Measurements from ENCODE around the gene PDCD1LG2.
"Not testable (repeated sequence)": the region's sequence is repeated elsewhere in the genome, so short reads cannot be mapped to it uniquely, and the experiment has no call there.

PDCD1LG2 gene

DNA sequence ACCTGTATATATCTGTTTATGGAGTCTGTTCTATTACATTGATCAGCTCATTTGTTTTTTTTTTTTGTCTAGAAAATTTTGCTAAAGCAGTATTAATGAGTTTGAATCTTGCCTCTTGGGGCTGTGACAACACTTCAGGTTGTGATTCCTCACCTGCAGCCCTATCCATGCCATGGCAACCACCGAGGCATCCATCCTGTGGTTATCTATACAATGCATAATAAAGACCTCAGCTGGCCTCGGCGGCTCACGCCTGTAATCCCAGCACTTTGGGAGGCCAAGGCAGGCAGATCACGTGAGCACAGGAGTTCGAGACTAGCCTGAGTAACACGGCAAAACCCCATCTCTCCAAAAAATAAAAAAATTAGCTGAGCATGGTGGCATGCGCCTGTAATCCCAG, 28.1 kb upstream of the PDCD1LG2 start:
- H3K4me1 ChIP-seq (ENCODE audit: control insufficient read depth, insufficient read depth, low read length) = no peaks in the 10 kb centered on the region
- no peak overlapping the region for H3K4me3 ChIP-seq (ENCODE audit: low read length)
- no peak overlapping the region for H3K9ac ChIP-seq (ENCODE audit: low read length)
- no peak overlapping the region for H3K27ac ChIP-seq (ENCODE audit: low read depth, low read length)
- H3K36me3 ChIP-seq (ENCODE audit: control insufficient read depth, insufficient read depth, low read length) = no peaks in the 10 kb centered on the region
- no peaks in the 10 kb centered on the region for H3K27me3 ChIP-seq (ENCODE audit: control insufficient read depth, insufficient read depth, low read length)

DNA sequence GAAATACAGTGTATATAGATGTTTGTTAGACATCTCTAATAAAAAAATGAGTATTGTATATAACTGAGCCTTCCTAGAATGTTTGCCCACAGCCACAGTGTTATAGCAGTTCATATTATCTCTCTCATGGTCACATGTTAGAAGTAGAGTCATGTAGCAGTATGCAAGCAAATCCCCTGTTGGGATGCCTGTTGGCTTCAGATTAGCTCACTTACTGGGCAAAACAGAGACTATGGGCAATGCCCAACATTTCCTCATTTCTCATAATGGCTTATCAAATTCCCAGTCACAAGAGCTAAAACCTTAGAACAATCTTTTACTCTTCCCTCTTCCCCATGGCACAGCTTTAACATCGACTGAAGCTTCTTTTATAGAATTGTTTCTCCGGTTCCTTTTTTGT, 27.0 kb upstream of the PDCD1LG2 start:
- Histone ChIP-seq H3K27me3 (ENCODE audit: control insufficient read depth, insufficient read depth, low read length) (no peaks in the 10 kb centered on the region), H3K27ac (ENCODE audit: low read depth, low read length) (no peak overlapping the region), H3K9ac (ENCODE audit: low read length) (no peak overlapping the region), H3K4me1 (ENCODE audit: control insufficient read depth, insufficient read depth, low read length) (no peaks in the 10 kb centered on the region), H3K36me3 (ENCODE audit: control insufficient read depth, insufficient read depth, low read length) (no peaks in the 10 kb centered on the region), H3K4me3 (ENCODE audit: low read length) (no peak overlapping the region)

DNA sequence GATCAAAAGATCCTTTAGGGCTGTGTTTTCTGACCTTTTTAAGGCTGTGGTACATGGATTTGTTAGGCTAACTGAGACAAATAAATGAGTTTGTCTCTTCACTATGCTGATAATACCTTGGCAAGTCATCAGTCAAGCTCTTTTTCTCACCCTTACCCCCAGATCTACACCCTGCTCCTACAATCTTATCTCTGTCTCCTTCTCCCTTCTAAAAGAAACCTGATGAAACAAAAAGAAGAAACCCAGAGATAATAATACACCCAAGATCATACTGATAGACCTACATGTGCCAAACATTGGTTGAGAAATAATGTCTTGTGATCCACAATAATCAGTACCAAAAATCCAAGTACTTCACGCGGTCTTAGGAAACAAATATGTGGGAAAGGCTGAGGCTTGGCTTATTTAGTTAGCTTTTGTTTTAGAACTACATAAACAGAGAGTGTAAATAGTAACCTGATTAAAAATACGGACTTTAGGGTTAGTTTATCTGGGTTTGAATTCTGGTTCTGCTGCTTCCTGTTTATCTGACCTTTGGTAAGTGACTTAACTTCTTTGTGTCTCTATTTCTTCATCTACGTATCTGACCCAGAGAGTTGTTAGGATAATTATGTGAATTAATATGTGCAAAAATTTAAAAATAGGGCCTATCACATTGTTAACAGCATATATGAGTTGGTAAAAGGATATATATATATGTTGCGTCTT, 24.8 kb upstream of the PDCD1LG2 start:
- Histone ChIP-seq H3K27me3 (ENCODE audit: control insufficient read depth, insufficient read depth, low read length) (no peaks in the 10 kb centered on the region), H3K4me1 (ENCODE audit: control insufficient read depth, insufficient read depth, low read length) (no peaks in the 10 kb centered on the region), H3K4me3 (ENCODE audit: low read length) (no peak overlapping the region), H3K9ac (ENCODE audit: low read length) (no peak overlapping the region), H3K27ac (ENCODE audit: low read depth, low read length) (no peak overlapping the region), H3K36me3 (ENCODE audit: control insufficient read depth, insufficient read depth, low read length) (no peaks in the 10 kb centered on the region)

DNA sequence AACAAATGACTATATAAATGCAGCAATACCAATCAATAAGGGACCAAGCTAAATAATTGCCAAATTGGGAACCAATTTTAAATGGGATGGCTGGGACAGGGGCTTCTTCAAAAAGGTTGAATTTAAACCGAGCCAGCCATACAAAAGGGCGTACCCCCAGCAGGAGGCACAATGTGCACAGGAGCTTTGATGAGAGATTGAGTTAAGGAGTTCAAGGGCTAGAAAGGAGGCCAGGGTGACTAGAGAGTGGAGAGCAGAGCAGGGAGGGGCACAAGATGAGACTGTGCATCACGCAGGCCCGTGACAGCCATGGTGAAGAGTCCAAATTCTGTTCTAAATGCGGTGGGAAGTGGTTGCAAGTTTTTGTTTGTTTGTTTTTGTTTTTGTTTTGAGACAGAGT, 23.3 kb upstream of the PDCD1LG2 start:
- Histone ChIP-seq H3K27me3 (ENCODE audit: control insufficient read depth, insufficient read depth, low read length) (no peaks in the 10 kb centered on the region), H3K4me3 (ENCODE audit: low read length) (no peak overlapping the region), H3K9ac (ENCODE audit: low read length) (no peak overlapping the region), H3K4me1 (ENCODE audit: control insufficient read depth, insufficient read depth, low read length) (no peaks in the 10 kb centered on the region), H3K36me3 (ENCODE audit: control insufficient read depth, insufficient read depth, low read length) (no peaks in the 10 kb centered on the region), H3K27ac (ENCODE audit: low read depth, low read length) (no peak overlapping the region)

DNA sequence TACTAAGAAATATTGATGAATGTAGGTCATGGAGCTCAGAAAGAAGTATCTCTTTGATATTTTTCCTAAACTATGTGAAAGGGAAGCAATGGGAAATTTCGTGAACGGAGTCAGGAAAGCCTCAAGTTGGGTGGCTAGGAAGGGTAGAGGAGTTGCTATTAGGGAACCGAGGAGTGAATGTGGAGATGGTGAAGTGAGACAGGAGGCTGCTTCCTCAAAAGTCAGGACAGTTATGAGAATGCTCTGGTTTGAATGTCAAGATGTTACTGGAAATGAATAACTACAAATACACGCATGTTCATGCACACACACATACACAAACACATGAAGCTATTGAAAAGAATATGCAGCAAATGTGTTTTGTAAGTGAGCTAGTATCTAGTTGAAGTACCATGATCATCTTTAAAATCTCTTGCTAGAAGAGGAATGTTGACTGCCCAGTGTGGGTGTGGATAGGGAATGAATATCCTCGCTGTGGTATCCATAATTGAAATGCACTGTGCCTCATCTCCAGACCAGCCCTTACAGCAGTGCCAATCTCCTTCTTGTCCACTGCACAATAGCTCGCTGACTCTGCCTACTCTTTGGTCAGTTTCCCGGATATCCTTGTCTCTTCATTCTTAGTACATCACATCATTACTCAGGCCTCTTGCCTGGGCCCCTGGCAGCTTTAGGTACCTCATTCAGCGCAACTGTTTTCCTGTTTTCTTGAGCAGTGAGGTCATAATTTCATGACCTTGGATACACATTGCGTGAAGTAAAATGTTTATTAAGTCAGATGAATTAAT, 21.9 kb upstream of the PDCD1LG2 start:
- no peaks in the 10 kb centered on the region for H3K4me1 ChIP-seq (ENCODE audit: control insufficient read depth, insufficient read depth, low read length)
- no peak overlapping the region for H3K9ac ChIP-seq (ENCODE audit: low read length)
- no peaks in the 10 kb centered on the region for H3K27me3 ChIP-seq (ENCODE audit: control insufficient read depth, insufficient read depth, low read length)
- no peak overlapping the region for H3K27ac ChIP-seq (ENCODE audit: low read depth, low read length)
- H3K36me3 ChIP-seq (ENCODE audit: control insufficient read depth, insufficient read depth, low read length) = no peaks in the 10 kb centered on the region
- no peak overlapping the region for H3K4me3 ChIP-seq (ENCODE audit: low read length)

DNA sequence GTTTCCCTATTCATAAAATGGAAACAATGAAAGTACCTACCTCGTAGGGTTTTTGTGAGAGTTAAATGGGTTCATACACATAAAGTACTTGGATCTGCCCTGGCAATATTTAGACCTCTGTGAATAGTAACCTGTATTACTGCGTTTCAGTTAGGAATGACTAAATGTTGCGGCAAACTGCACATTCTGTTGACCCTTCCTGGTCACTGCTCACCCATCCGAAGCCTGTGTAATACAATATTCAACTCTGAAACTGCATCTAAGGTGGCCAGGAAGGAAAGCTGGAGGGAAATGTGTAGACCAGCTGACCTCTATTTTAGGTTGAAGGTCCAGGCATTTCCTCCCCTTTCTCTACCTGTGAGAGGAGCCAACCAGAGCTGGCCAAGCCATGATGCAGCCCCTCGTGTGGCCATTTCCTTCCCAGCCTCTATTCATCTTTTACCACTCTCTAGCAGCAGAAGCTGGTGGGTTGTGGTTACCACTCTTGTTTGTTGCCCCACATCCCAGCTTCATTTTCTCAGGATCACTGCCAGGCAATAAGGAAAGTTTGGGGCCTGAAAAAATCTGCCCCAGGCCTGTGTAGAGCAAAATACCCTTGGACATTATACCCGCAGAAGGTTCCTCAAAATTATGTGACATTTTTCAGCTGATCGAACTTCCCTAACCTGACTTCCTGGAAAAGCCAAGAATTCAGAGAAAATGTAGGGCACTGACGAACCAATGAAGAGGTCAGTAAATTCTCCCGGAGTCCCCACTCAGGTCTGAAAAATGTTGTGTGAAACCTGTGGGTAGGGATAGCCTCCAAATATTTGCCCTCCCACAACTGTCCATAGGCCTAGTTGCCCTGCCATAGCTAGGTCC, 20.5 kb upstream of the PDCD1LG2 start:
- Histone ChIP-seq H3K36me3 (ENCODE audit: control insufficient read depth, insufficient read depth, low read length) (no peaks in the 10 kb centered on the region), H3K27ac (ENCODE audit: low read depth, low read length) (no peak overlapping the region), H3K4me3 (ENCODE audit: low read length) (no peak overlapping the region), H3K9ac (ENCODE audit: low read length) (no peak overlapping the region), H3K27me3 (ENCODE audit: control insufficient read depth, insufficient read depth, low read length) (no peaks in the 10 kb centered on the region), H3K4me1 (ENCODE audit: control insufficient read depth, insufficient read depth, low read length) (no peaks in the 10 kb centered on the region)

DNA sequence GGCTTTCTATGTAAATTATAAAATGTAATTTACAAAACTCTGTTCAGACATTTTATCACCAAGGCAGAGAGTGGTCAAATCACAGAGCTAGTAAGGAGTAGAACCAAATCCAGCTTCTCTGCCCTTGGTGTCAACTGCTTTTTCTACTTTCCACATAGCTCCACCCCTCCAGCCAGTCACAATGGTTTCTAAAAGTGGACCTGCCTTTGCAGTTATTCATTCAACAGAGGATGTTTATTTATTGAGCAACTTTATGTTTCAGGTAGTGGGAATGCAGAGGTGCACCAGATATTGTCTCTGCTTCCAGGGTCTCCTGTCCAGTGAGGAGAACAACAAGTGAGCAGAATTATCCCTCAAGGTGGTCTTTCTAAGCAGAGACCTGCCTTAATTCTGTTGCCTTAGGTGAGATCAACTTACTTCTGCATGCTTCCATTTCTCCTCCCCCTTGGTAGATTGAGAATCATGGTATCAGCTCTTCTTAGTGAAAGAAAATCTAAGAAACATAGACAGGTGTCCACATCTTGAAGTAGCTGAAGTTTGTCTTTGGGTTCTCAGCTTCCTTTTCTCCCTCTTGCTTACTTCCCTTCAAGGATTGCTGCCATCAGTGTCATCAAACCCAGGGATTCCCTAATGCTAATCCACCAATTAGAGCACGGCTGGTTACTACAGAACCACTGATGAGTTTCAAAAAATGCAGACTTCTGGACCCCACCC, 17.2 kb upstream of the PDCD1LG2 start:
- H3K27me3 ChIP-seq (ENCODE audit: control insufficient read depth, insufficient read depth, low read length) = no peaks in the 10 kb centered on the region
- H3K27ac ChIP-seq (ENCODE audit: low read depth, low read length) = no peak overlapping the region
- no peak overlapping the region for H3K9ac ChIP-seq (ENCODE audit: low read length)
- no peak overlapping the region for H3K4me3 ChIP-seq (ENCODE audit: low read length)
- H3K4me1 ChIP-seq (ENCODE audit: control insufficient read depth, insufficient read depth, low read length) = no peaks in the 10 kb centered on the region
- no peaks in the 10 kb centered on the region for H3K36me3 ChIP-seq (ENCODE audit: control insufficient read depth, insufficient read depth, low read length)

DNA sequence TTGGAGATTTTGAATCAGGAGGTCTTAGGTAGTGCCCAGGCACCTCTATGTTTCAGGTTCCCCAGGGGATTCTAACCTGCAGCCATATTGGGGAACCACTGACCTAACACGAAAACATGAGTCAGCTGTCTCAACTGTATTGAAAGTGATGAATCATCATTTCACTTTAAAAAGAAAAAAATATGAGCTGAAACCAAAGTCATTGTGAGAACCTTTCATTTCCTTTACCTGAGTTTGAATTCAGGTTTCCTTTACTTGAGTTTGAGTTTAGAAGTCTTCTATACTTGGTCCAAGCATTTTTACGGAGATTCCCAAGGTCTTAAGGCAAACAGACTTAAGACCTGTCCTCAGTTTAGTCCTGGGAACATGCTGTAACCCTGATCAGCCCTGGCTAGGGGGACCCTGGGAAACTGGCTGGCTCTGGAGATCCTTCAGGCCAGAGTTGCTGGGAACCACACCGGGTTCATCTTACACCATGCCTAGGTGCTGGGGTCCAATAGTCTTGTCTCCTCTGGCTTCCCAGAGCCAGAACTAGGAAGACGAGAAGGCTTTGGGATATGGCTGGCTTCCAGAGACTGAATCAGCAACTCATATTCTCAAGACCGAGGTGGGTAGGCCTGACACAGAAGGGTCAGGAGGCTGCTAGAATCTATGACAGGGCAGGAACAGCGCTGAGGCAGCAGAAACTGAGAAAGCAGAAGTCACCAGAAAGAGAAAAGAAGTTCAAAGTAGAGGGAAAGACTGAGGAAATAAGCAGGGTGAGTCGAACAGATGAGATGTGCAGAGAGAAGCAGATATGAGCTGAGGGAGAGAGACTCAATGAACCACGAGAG, 16.4 kb upstream of the PDCD1LG2 start:
- no peak overlapping the region for H3K4me3 ChIP-seq (ENCODE audit: low read length)
- no peak overlapping the region for H3K9ac ChIP-seq (ENCODE audit: low read length)
- H3K27ac ChIP-seq (ENCODE audit: low read depth, low read length) = no peak overlapping the region
- H3K4me1 ChIP-seq (ENCODE audit: control insufficient read depth, insufficient read depth, low read length) = no peaks in the 10 kb centered on the region
- H3K36me3 ChIP-seq (ENCODE audit: control insufficient read depth, insufficient read depth, low read length) = no peaks in the 10 kb centered on the region
- H3K27me3 ChIP-seq (ENCODE audit: control insufficient read depth, insufficient read depth, low read length) = no peaks in the 10 kb centered on the region

DNA sequence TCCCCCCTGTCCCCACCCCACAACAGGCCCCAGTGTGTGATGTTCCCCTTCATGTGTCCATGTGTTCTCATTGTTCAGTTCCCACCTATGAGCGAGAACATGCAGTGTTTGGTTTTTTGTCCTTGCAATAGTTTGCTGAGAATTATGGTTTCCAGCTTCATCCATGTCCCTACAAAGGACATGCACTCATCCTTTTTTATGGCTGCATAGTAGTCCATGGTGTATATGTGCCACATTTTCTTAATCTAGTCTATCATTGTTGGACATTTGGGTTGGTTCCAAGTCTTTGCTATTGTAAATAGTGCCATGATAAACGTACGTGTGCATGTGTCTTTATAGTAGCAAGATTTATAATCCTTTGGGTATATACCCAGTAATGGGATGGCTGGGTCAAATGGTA, 15.6 kb upstream of the PDCD1LG2 start:
- H3K36me3 ChIP-seq (ENCODE audit: control insufficient read depth, insufficient read depth, low read length); H3K27me3 ChIP-seq (ENCODE audit: control insufficient read depth, insufficient read depth, low read length); H3K9ac ChIP-seq (ENCODE audit: low read length); H3K27ac ChIP-seq (ENCODE audit: low read depth, low read length); H3K4me1 ChIP-seq (ENCODE audit: control insufficient read depth, insufficient read depth, low read length); H3K4me3 ChIP-seq (ENCODE audit: low read length): not testable (repeated sequence)

DNA sequence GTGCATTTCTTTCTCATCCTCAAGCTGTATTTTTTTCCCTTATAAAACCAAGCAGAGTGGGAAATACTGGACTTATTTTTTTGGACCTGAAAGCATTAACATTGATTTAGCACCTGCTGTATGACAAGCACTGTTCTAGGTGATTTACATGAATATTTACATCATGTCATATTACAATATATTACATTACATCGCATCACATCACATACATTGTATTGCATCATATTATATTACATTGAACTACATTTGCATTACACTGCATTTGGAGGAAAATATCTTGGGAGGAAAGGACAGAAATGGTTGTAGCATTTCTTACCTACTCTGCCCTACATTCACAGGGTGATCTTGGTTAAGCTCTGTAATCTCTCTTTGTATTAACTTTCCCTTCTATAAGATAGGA, 11.2 kb upstream of the PDCD1LG2 start:
- H3K4me1 ChIP-seq (ENCODE audit: control insufficient read depth, insufficient read depth, low read length) = no peaks in the 10 kb centered on the region
- no peaks in the 10 kb centered on the region for H3K27me3 ChIP-seq (ENCODE audit: control insufficient read depth, insufficient read depth, low read length)
- no peak overlapping the region for H3K4me3 ChIP-seq (ENCODE audit: low read length)
- H3K36me3 ChIP-seq (ENCODE audit: control insufficient read depth, insufficient read depth, low read length) = no peaks in the 10 kb centered on the region
- H3K9ac ChIP-seq (ENCODE audit: low read length) = no peak overlapping the region
- no peak overlapping the region for H3K27ac ChIP-seq (ENCODE audit: low read depth, low read length)

DNA sequence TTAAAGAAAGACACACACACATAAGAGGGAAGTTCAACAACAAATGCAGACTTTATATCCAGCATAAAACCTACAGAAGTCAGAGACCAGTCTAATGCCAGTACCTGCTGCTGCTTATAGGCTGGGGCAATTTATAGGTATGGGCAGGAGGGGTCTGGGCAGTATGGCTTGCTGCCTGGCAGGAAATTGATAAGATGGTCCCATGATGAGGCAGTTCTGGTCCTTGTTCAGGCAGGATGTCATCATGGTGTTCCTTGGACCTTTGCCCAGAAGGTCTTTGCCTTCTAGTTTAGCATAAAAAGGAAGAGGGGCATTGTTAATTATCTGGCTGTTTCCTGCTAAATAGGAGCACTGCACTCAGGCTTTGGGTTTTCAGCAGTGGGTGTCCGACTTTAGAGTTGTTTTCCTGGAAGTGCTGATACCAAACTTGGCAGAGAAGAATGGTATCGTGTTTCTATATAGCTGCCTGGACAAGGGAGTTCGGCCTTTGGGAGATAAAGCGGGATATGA, 10.4 kb upstream of the PDCD1LG2 start:
- Histone ChIP-seq H3K9ac (ENCODE audit: low read length) (no peak overlapping the region), H3K4me3 (ENCODE audit: low read length) (no peak overlapping the region), H3K27me3 (ENCODE audit: control insufficient read depth, insufficient read depth, low read length) (no peaks in the 10 kb centered on the region), H3K36me3 (ENCODE audit: control insufficient read depth, insufficient read depth, low read length) (no peaks in the 10 kb centered on the region), H3K27ac (ENCODE audit: low read depth, low read length) (no peak overlapping the region), H3K4me1 (ENCODE audit: control insufficient read depth, insufficient read depth, low read length) (no peaks in the 10 kb centered on the region)

All from rectal smooth muscle tissue (tissue), 1 donor.